ENCODE measurements around the gene GAS6. TPM values are rescaled to one million over a fixed set of nuclear protein-coding genes. Genes with fewer than 3 reads are reported as not detected.

The GAS6 gene
- total and polyA plus RNA-seq, 9 of the 15 experiments (the other 6 are each of a cell fraction or from before 2014, with no cell fraction given), result 0.14 to 9.7 (median 4.7) TPM; not detected in 1

- peak; percentile 72 for TF ChIP-seq ZBTB33 (CRISPR knock-in tag; IDR thresholded peaks at IDR 0.05)
- no peak for TF ChIP-seq ZNF408 (CRISPR knock-in tag; IDR thresholded peaks at IDR 0.05; ENCODE audit: low read depth)
- TF ChIP-seq, protein P1, sequence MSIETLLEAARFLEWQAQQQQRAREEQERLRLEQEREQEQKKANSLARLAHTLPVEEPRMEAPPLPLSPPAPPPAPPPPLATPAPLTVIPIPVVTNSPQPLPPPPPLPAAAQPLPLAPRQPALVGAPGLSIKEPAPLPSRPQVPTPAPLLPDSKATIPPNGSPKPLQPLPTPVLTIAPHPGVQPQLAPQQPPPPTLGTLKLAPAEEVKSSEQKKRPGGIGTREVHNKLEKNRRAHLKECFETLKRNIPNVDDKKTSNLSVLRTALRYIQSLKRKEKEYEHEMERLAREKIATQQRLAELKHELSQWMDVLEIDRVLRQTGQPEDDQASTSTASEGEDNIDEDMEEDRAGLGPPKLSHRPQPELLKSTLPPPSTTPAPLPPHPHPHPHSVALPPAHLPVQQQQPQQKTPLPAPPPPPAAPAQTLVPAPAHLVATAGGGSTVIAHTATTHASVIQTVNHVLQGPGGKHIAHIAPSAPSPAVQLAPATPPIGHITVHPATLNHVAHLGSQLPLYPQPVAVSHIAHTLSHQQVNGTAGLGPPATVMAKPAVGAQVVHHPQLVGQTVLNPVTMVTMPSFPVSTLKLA (conservative IDR thresholded peaks at IDR 0.05), result peak; percentile 51 to 68
- TF ChIP-seq, protein P2, sequence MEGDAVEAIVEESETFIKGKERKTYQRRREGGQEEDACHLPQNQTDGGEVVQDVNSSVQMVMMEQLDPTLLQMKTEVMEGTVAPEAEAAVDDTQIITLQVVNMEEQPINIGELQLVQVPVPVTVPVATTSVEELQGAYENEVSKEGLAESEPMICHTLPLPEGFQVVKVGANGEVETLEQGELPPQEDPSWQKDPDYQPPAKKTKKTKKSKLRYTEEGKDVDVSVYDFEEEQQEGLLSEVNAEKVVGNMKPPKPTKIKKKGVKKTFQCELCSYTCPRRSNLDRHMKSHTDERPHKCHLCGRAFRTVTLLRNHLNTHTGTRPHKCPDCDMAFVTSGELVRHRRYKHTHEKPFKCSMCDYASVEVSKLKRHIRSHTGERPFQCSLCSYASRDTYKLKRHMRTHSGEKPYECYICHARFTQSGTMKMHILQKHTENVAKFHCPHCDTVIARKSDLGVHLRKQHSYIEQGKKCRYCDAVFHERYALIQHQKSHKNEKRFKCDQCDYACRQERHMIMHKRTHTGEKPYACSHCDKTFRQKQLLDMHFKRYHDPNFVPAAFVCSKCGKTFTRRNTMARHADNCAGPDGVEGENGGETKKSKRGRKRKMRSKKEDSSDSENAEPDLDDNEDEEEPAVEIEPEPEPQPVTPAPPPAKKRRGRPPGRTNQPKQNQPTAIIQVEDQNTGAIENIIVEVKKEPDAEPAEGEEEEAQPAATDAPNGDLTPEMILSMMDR (IDR thresholded peaks at IDR 0.05 in 2 of 3, conservative IDR thresholded peaks at IDR 0.05 in 1 of 3; ENCODE audit: insufficient read depth in 2 of 3, low read depth in 1 of 3, low read length in 3 of 3), result peak in 2 of 3 experiments; percentile 23; a peak in 2 of 6 replicates
- no peak for TF ChIP-seq GABPB1 (CRISPR knock-in tag; IDR thresholded peaks at IDR 0.05)
- TF ChIP-seq CBFA2T2 (conservative IDR thresholded peaks at IDR 0.05), result no peak
- TF ChIP-seq, protein P3, sequence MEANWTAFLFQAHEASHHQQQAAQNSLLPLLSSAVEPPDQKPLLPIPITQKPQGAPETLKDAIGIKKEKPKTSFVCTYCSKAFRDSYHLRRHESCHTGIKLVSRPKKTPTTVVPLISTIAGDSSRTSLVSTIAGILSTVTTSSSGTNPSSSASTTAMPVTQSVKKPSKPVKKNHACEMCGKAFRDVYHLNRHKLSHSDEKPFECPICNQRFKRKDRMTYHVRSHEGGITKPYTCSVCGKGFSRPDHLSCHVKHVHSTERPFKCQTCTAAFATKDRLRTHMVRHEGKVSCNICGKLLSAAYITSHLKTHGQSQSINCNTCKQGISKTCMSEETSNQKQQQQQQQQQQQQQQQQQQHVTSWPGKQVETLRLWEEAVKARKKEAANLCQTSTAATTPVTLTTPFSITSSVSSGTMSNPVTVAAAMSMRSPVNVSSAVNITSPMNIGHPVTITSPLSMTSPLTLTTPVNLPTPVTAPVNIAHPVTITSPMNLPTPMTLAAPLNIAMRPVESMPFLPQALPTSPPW (CRISPR knock-in tag; IDR thresholded peaks at IDR 0.05), result peak; percentile 54
- TF ChIP-seq USF2 (CRISPR knock-in tag; IDR thresholded peaks at IDR 0.05), result 0 out of 2 replicates have a peak, but pooled peaks have one; percentile 8
- TF ChIP-seq E2F6 (IDR thresholded peaks at IDR 0.05; ENCODE audit: borderline replicate concordance in 1 of 2, extremely low read depth in 1 of 2, insufficient read depth in 1 of 2, insufficient read length in 1 of 2, low read depth in 1 of 2, low read length in 1 of 2, poor library complexity in 1 of 2, severe bottlenecking in 1 of 2), result peak in 1 of 2 experiments; percentile 44
- no peak for TF ChIP-seq MEIS2 (IDR thresholded peaks at IDR 0.05; ENCODE audit: partially characterized antibody)
- no peak for TF ChIP-seq ZNF280B (CRISPR knock-in tag; IDR thresholded peaks at IDR 0.05)
- TF ChIP-seq JUNB (CRISPR knock-in tag; conservative IDR thresholded peaks at IDR 0.05), result no peak
These were observed 42.8 kb downstream of the GAS6 start (continued) for GRCh38 chr13:113820813-113821651.

All from K562 (cell line).